Endodermal cell (in vitro differentiated cells): ENCODE results near the gene RUNX2. TPM values are rescaled to one million over a fixed set of nuclear protein-coding genes. Genes with fewer than 3 reads are reported as not detected.

Source experiments
- DNase-seq: peaks from one replicate; pipeline ENCODE4 v3.0.0-alpha.2; 2017
- H3K27ac ChIP-seq: 2 replicates; pipeline ENCODE4 v1.5.1; 2013; ENCODE audit warnings: mild to moderate bottlenecking, low read depth, low read length, moderate library complexity
- H3K27me3 ChIP-seq: 2 replicates; pipeline ENCODE4 v1.6.1; 2013; ENCODE audit warnings: mild to moderate bottlenecking, low read length, moderate library complexity; ENCODE audit not compliant: insufficient read depth, control insufficient read depth, poor library complexity, severe bottlenecking
- H3K36me3 ChIP-seq: 2 replicates; pipeline ENCODE4 v1.7.0; 2013; ENCODE audit warnings: mild to moderate bottlenecking, low read length, moderate library complexity; ENCODE audit not compliant: control insufficient read depth, insufficient read depth
- H3K4me1 ChIP-seq: one replicate; pipeline ENCODE4 v1.7.0; 2013; ENCODE audit warnings: low read length; ENCODE audit not compliant: control insufficient read depth, insufficient read depth
- H3K4me3 ChIP-seq: 2 replicates; pipeline ENCODE4 v1.5.1; 2013; ENCODE audit warnings: mild to moderate bottlenecking, low read length, moderate library complexity
- H3K9ac ChIP-seq: 2 replicates; pipeline ENCODE4 v1.6.1; 2013; ENCODE audit warnings: mild to moderate bottlenecking, low read length, moderate library complexity; ENCODE audit not compliant: poor library complexity, severe bottlenecking; ENCODE audit errors: extremely low read depth
- H3K9me3 ChIP-seq: 2 replicates; pipeline ENCODE4 v1.6.1; 2013; ENCODE audit warnings: mild to moderate bottlenecking, low read length, moderate library complexity; ENCODE audit not compliant: control insufficient read depth
- H3K27ac Mint-ChIP-seq: 2 replicates; pipeline ENCODE4 v1.8.0; 2020; ENCODE audit warnings: mixed read lengths
- H3K27me3 Mint-ChIP-seq: 2 replicates; pipeline ENCODE4 v1.8.0; 2021; ENCODE audit warnings: mild to moderate bottlenecking, mixed read lengths; ENCODE audit not compliant: insufficient read depth
- H3K36me3 Mint-ChIP-seq: 2 replicates; pipeline ENCODE4 v1.8.0; 2020; ENCODE audit warnings: low read depth, mixed read lengths
- H3K4me1 Mint-ChIP-seq: 2 replicates; pipeline ENCODE4 v1.8.0; 2020; ENCODE audit warnings: mixed read lengths
- H3K4me3 Mint-ChIP-seq: 2 replicates; pipeline ENCODE4 v1.8.0; 2020; ENCODE audit warnings: mild to moderate bottlenecking, moderate library complexity, mixed read lengths
- H3K9me3 Mint-ChIP-seq: 2 replicates; pipeline ENCODE4 v1.8.0; 2020; ENCODE audit warnings: mild to moderate bottlenecking, mixed read lengths
- WGBS, 2 experiments: methylation state at CpG; one replicate each; pipeline versions ENCODE4 v1.1.5 to v1.1.7; 2013; ENCODE audit warnings: missing lambda C conversion rate in 2 of 2, mixed read lengths in 1 of 2; ENCODE audit not compliant: insufficient coverage in 1 of 2, insufficient read length in 1 of 2; 5-methylcytosine and 5-hydroxymethylcytosine counted together
- total RNA-seq, 2 donors: library from RNA; stranded (reverse); fragmentation: NEBNext Ultra II Directional in 1 of 2; extraction: Animal tissue kit (Norgen Biotek cat#: 25700) in 1 of 2; gene quantifications; 2 replicates in 1 of 2; 3 replicates in 1 of 2; pipeline ENCODE4 v1.2.1, GENCODE V29; 2021
- TF ChIP-seq, protein P1 (sequence below): fragments of 200-600 bp; sonication (generic); conservative IDR thresholded peaks from 2 replicates; pipeline ENCODE4 v1.5.0; 2021; ENCODE audit warnings: antibody characterized with exemption, mild to moderate bottlenecking

RUNX2 gene
- total RNA-seq, 2 donors from 2014 or later = 0.18 to 0.26 TPM

DNA sequence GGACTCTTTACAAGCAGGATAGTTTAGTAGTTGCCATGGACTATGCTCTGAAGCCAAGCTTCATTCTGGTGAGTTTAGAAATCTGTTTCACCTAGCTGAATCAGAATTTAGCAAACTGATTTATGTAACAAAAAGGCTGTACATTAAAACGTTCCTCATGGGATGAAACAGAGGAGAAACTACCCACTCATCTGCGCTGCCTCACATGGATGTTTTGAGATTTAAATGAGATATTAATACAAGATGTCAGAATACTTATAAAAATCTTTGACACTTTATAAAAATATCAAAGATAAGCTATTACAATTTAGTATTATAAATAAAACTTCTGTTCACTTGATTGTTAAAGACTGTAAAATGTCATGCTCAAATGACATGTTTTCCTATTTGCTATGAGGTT is 16.8 kb downstream of the RUNX2 start:
- TF ChIP-seq, protein P1, sequence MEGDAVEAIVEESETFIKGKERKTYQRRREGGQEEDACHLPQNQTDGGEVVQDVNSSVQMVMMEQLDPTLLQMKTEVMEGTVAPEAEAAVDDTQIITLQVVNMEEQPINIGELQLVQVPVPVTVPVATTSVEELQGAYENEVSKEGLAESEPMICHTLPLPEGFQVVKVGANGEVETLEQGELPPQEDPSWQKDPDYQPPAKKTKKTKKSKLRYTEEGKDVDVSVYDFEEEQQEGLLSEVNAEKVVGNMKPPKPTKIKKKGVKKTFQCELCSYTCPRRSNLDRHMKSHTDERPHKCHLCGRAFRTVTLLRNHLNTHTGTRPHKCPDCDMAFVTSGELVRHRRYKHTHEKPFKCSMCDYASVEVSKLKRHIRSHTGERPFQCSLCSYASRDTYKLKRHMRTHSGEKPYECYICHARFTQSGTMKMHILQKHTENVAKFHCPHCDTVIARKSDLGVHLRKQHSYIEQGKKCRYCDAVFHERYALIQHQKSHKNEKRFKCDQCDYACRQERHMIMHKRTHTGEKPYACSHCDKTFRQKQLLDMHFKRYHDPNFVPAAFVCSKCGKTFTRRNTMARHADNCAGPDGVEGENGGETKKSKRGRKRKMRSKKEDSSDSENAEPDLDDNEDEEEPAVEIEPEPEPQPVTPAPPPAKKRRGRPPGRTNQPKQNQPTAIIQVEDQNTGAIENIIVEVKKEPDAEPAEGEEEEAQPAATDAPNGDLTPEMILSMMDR = no peak
- Mint-ChIP-seq H3K27me3 (no peaks in the 10 kb centered on the region), H3K27ac (no peak overlapping the region), H3K9me3 (no peaks in the 10 kb centered on the region), H3K36me3 (no peaks in the 10 kb centered on the region), H3K4me1 (no peaks in the 10 kb centered on the region), H3K4me3 (no peak overlapping the region)
- Histone ChIP-seq H3K27me3 (no peaks in the 10 kb centered on the region), H3K9ac (no peak overlapping the region), H3K4me1 (no peaks in the 10 kb centered on the region), H3K36me3 (no peaks in the 10 kb centered on the region), H3K4me3 (no peak overlapping the region), H3K27ac (no peak overlapping the region), H3K9me3 (no peaks in the 10 kb centered on the region)
- WGBS, 2 experiments = 90% methylated on average over 2 of the region's 2 CpGs; no CpG with 5 or more reads in 1 of the 2 experiments
- no peak for DNase-seq

DNA sequence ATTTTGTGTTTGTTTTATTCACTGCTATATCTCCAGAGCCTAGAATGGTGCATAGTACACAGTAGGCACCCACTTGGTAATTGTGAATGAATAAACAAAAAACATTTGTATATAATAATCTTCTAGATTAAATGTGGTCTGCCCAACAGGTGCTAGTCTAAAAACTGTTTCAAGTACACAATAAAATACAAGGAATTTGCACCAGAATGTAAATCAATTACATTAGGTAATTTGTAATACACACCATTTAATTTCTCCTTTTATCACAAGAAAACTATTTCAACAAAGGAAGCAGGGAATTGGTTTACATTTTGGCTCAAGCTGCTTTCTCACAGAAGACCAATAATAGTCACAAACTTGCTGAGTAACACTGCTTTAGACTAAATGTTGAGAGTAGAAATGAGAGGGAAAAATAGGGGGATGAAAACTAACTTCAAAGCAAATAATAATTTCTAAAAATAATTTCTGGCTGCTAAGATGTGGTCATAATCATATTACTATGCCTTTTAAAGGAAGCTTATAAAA is 22.1 kb downstream of the RUNX2 start:
- Histone ChIP-seq H3K9ac (no peak overlapping the region), H3K4me1 (no peaks in the 10 kb centered on the region), H3K4me3 (no peak overlapping the region), H3K27ac (no peak overlapping the region), H3K9me3 (no peaks in the 10 kb centered on the region), H3K27me3 (no peaks in the 10 kb centered on the region), H3K36me3 (no peaks in the 10 kb centered on the region)
- Mint-ChIP-seq H3K9me3 (no peaks in the 10 kb centered on the region), H3K36me3 (peaks cover 3% of the 10 kb centered on the region), H3K27me3 (no peaks in the 10 kb centered on the region), H3K4me3 (no peak overlapping the region), H3K27ac (no peak overlapping the region), H3K4me1 (peaks cover 6% of the 10 kb centered on the region)
- TF ChIP-seq, protein P1 = no peak
- DNase-seq = no peak

DNA sequence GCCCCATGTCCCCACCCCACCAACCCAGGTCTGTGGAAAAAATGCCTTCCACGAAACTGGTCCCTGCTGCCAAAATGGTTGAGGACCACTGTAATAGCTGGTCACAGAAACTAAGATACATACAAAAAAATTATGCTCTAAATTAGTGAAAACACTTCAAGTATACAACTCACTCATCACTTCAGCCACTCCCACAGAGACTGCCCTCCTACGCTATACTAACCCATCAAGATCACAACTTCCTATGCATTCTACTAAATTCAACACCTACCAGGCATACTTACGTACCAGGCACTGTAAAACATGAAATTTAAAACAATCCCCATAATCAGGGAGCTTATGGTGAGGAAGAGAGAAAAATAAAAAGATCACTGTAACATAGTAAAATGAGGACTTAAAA is 22.9 kb downstream of the RUNX2 start:
- no peaks in the 10 kb centered on the region for H3K4me1 ChIP-seq
- Mint-ChIP-seq H3K36me3 (peaks cover 3% of the 10 kb centered on the region), H3K9me3 (no peaks in the 10 kb centered on the region), H3K4me3 (no peak overlapping the region), H3K4me1 (peaks cover 6% of the 10 kb centered on the region), H3K27me3 (no peaks in the 10 kb centered on the region), H3K27ac (no peak overlapping the region)
- no peaks in the 10 kb centered on the region for H3K27me3 ChIP-seq
- no peak overlapping the region for H3K27ac ChIP-seq
- TF ChIP-seq, protein P1 = no peak
- no peak overlapping the region for H3K4me3 ChIP-seq
- no peaks in the 10 kb centered on the region for H3K9me3 ChIP-seq
- H3K36me3 ChIP-seq = no peaks in the 10 kb centered on the region
- no peak for DNase-seq
- 90% methylated on average over 3 of the region's 3 CpGs; no CpG with 5 or more reads in 1 of the 2 experiments for WGBS, 2 experiments
- no peak overlapping the region for H3K9ac ChIP-seq
